ENCODE data around the gene RPS6KA2. TPM values are rescaled to one million over a fixed set of nuclear protein-coding genes. Genes with fewer than 3 reads are reported as not detected.

The RPS6KA2 gene
- total RNA-seq, 4 donors from 2014 or later, result 12.1 to 116 (median 26.4) TPM

DNA sequence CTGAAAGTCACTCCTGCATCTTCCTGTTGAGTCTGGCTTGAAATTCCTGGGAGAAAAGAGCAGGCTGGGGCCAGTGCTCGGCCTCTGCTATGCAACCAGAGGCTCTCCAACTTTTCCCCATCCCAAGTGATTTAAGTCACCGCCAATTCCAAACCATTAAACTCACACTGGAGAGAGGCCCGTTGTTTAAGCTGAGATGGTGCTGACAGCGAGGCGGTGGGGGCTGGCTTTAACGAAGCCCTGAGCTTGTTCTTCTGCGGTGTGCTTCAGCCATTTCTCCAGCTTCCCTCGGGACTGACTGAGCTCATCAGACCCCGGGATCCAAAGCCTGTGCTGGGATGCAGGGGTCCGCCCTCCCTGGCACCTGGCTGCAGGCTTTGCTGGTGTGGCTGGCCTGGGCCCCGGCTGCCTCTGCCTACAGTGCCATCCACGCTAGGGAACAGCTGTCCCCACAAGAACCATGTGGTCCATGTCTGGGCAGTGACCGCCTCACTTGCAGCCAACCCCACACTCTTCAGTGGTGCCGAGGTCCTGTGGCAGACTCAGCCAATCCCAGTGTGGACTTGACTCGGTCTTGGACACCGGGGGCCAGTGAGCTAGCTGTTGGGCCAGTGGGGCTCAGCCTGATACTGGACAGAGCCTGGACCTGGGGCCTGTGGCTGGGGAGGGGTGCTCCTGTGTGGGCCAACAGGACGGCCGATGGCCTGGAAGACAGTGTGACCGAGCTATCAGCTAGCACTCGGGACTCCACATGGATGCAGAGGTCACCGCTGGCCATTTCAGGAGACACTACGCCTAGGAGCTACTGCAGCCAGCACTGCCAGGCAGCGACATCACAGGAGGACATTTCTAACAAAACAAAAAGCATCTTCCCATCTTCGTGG lies 61.7 kb downstream of the RPS6KA2 start:
- no peaks in the 10 kb centered on the region for H3K36me3 ChIP-seq
- no peaks in the 10 kb centered on the region for H3K4me1 ChIP-seq
- H3K9me3 ChIP-seq, result no peaks in the 10 kb centered on the region
- no peak for DNase-seq
- H3K27me3 ChIP-seq, result no peaks in the 10 kb centered on the region
- TF ChIP-seq POLR2A (IDR thresholded peaks at IDR 0.05), result no peak
- TF ChIP-seq, protein P1, sequence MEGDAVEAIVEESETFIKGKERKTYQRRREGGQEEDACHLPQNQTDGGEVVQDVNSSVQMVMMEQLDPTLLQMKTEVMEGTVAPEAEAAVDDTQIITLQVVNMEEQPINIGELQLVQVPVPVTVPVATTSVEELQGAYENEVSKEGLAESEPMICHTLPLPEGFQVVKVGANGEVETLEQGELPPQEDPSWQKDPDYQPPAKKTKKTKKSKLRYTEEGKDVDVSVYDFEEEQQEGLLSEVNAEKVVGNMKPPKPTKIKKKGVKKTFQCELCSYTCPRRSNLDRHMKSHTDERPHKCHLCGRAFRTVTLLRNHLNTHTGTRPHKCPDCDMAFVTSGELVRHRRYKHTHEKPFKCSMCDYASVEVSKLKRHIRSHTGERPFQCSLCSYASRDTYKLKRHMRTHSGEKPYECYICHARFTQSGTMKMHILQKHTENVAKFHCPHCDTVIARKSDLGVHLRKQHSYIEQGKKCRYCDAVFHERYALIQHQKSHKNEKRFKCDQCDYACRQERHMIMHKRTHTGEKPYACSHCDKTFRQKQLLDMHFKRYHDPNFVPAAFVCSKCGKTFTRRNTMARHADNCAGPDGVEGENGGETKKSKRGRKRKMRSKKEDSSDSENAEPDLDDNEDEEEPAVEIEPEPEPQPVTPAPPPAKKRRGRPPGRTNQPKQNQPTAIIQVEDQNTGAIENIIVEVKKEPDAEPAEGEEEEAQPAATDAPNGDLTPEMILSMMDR (IDR thresholded peaks at IDR 0.05), result no peak
- H3K27ac ChIP-seq, result peak overlapping the region in 1 of 4 donors; percentile 19
- no peak overlapping the region for H3K4me3 ChIP-seq

DNA sequence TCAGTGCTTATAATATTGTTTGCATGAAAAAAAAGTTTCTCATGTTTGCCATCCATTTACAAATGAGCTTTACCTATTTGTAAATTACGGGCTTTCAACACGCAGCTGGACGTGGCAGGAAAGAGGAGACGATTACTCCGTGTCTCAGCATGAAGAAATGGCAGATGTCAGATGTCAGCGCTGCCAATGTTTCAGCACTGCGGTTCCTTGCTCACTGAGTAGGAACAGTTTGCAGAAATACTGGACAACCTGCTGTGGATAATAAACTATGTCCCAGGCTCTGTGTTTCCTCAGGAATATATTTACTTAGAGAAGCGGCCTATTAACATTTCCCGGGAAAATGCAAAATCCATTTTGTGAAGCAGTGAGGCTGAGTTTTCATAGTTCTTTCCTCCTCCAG lies 63.2 kb downstream of the RPS6KA2 start:
- no peaks in the 10 kb centered on the region for H3K36me3 ChIP-seq
- no peaks in the 10 kb centered on the region for H3K9me3 ChIP-seq
- H3K4me3 ChIP-seq, result no peak overlapping the region
- TF ChIP-seq, protein P1 (IDR thresholded peaks at IDR 0.05), result no peak
- TF ChIP-seq POLR2A (IDR thresholded peaks at IDR 0.05), result no peak
- H3K4me1 ChIP-seq, result no peaks in the 10 kb centered on the region
- no peak overlapping the region for H3K27ac ChIP-seq
- no peak for DNase-seq
- no peaks in the 10 kb centered on the region for H3K27me3 ChIP-seq

DNA sequence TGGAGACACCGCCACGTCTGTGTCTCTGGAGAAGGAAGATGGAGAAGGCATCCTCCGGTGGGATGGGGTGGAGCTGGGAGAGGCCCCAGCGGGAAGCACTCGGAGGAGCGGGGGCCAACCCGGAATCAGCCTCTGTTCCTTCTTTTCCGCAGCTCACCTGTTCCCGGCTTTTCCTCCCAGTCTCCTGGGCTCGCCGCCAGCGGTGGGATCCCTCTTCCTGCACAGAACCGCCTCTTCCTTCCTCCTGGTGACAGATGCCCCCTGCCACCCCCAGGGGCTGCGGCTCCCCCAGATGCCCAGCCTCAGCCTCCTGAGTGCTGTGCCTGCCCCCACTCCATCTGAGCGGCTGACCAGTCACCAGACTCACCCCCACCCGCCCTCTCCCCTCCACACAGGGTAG lies 63.9 kb downstream of the RPS6KA2 start:
- Histone ChIP-seq H3K36me3 (no peaks in the 10 kb centered on the region), H3K27ac (no peak overlapping the region), H3K27me3 (no peaks in the 10 kb centered on the region), H3K4me1 (no peaks in the 10 kb centered on the region), H3K4me3 (no peak overlapping the region), H3K9me3 (no peaks in the 10 kb centered on the region)
- no peak for DNase-seq
- TF ChIP-seq, protein P1 (IDR thresholded peaks at IDR 0.05), result no peak
- no peak for TF ChIP-seq POLR2A (IDR thresholded peaks at IDR 0.05)

DNA sequence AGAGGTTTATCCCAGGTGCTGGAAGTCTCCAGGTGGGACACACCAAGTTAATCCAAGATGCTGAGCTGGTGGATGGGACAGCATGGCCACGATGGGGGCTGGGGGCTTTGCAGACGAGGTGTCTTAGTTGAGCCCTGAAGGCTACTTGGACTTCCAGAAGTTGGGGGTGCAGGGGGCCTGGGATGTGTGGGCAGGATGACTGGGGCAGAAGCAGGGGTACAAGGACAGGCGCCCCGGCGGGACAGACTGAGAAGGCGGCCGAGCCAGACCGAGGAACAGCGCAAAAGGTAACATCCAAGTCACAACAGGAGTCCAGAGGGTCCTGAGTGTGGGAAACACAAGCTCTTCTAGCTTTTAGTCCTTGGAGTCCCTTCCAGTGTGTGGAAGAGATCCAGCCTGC lies 64.3 kb downstream of the RPS6KA2 start:
- Histone ChIP-seq H3K27me3 (no peaks in the 10 kb centered on the region), H3K27ac (no peak overlapping the region), H3K4me1 (no peaks in the 10 kb centered on the region), H3K36me3 (no peaks in the 10 kb centered on the region), H3K9me3 (no peaks in the 10 kb centered on the region), H3K4me3 (no peak overlapping the region)
- no peak for DNase-seq
- TF ChIP-seq, protein P1 (IDR thresholded peaks at IDR 0.05), result no peak
- no peak for TF ChIP-seq POLR2A (IDR thresholded peaks at IDR 0.05)

DNA sequence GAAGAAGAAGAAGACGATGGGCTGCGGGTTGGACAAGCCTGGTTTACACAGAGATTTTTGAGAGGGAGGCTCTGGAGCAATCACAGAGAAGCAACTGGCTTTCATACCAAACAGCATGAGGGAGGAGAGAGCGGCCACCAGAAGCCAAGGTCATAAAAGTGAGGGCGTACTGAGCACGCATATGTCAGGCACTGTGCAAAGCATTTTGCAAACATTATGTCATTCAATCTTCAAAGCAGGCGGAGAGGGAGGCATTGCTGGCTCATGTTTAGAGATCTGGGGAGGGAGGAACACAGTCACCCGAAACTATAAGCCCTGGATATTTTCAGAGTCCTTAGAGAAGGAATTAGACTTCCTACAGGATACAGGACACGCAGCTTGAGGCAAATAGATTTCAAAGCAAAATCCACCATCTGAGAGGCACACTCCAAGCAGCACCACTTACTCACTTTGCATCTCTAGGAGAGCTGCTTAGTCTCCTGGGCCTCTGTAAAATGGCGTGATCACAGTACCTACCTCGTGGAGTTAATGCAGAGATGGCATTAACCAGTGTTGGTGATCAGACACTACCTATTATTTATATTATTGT lies 65.2 kb downstream of the RPS6KA2 start:
- H3K4me3 ChIP-seq, result no peak overlapping the region
- no peaks in the 10 kb centered on the region for H3K4me1 ChIP-seq
- no peak overlapping the region for H3K27ac ChIP-seq
- H3K27me3 ChIP-seq, result no peaks in the 10 kb centered on the region
- DNase-seq, result no peak
- H3K36me3 ChIP-seq, result no peaks in the 10 kb centered on the region
- TF ChIP-seq, protein P1 (IDR thresholded peaks at IDR 0.05), result no peak
- TF ChIP-seq POLR2A (IDR thresholded peaks at IDR 0.05), result no peak
- H3K9me3 ChIP-seq, result no peaks in the 10 kb centered on the region

All from Peyer's patch (tissue), 4 donors.